Karpas-422 (cell line): Measurements from ENCODE around the gene SERPIND1. TPM values are rescaled to one million over a fixed set of nuclear protein-coding genes. Genes with fewer than 3 reads are reported as not detected.
"Not testable (repeated sequence)": the region's sequence is repeated elsewhere in the genome, so short reads cannot be mapped to it uniquely, and the experiment has no call there.

ENCODE experiments used
- DNase-seq: peaks from one replicate; pipeline ENCODE4 v3.0.0-alpha.2; 2015
- H2AFZ ChIP-seq: fragments of 200-600 bp; sonication (generic); 2 replicates; pipeline ENCODE4 v1.6.1; 2014; ENCODE audit warnings: antibody characterized with exemption, low read length, mixed read lengths
- H3K27ac ChIP-seq: fragments of 200-600 bp; sonication (generic); 2 replicates; pipeline ENCODE4 v1.5.1; 2014; ENCODE audit warnings: mild to moderate bottlenecking, low read length, moderate library complexity
- H3K27me3 ChIP-seq: fragments of 200-600 bp; sonication (generic); 2 replicates; pipeline ENCODE4 v1.6.1; 2014; ENCODE audit warnings: low read length, mixed read lengths
- H3K36me3 ChIP-seq: fragments of 200-600 bp; sonication (generic); 2 replicates; pipeline ENCODE4 v1.6.1; 2014; ENCODE audit warnings: low read length, mixed read lengths; ENCODE audit not compliant: insufficient read depth
- H3K4me1 ChIP-seq: fragments of 200-600 bp; sonication (generic); 2 replicates; pipeline ENCODE4 v1.6.1; 2014; ENCODE audit warnings: mild to moderate bottlenecking, low read length, mixed read lengths
- H3K4me2 ChIP-seq: fragments of 200-600 bp; sonication (generic); 2 replicates; pipeline ENCODE4 v1.6.1; 2014; ENCODE audit warnings: low read length, low read depth, mild to moderate bottlenecking; ENCODE audit not compliant: poor library complexity, severe bottlenecking
- H3K4me3 ChIP-seq: fragments of 200-600 bp; sonication (generic); 2 replicates; pipeline ENCODE4 v1.5.1; 2014; ENCODE audit warnings: mild to moderate bottlenecking, antibody characterized with exemption, low read length, mixed read lengths
- H3K79me2 ChIP-seq: fragments of 200-600 bp; sonication (generic); 2 replicates; pipeline ENCODE4 v1.6.1; 2014; ENCODE audit warnings: mild to moderate bottlenecking, low read length, mixed read lengths
- H3K9ac ChIP-seq: fragments of 200-600 bp; sonication (generic); 2 replicates; pipeline ENCODE4 v1.6.0; 2014; ENCODE audit warnings: low read length
- H3K9me2 ChIP-seq: fragments of 200-600 bp; sonication (generic), shearing (Covaris generic); replicated peaks from 2 replicates; pipeline ENCODE4 v1.6.0; 2014; ENCODE audit warnings: mild to moderate bottlenecking, low read length, moderate library complexity; ENCODE audit not compliant: insufficient read depth
- H3K9me3 ChIP-seq: fragments of 300-700, 200-600 bp; sonication (generic); 2 replicates; pipeline ENCODE4 v1.6.1; 2014; ENCODE audit warnings: low read length, mixed read lengths
- H4K20me1 ChIP-seq: fragments of 200-600 bp; sonication (generic); 2 replicates; pipeline ENCODE4 v1.6.1; 2014; ENCODE audit warnings: mild to moderate bottlenecking, antibody characterized with exemption, low read length, low read depth; ENCODE audit not compliant: insufficient read depth
- total RNA-seq: library from RNA; depleted of rRNA; stranded (reverse); fragments of >200 nt; shearing (Covaris generic); gene quantifications from 2 replicates; pipeline ENCODE4 v1.2.3, GENCODE V29; 2014; ENCODE audit warnings: low replicate concordance; rRNA removed

Gene SERPIND1
- not detected in 2 replicates for total RNA-seq

DNA sequence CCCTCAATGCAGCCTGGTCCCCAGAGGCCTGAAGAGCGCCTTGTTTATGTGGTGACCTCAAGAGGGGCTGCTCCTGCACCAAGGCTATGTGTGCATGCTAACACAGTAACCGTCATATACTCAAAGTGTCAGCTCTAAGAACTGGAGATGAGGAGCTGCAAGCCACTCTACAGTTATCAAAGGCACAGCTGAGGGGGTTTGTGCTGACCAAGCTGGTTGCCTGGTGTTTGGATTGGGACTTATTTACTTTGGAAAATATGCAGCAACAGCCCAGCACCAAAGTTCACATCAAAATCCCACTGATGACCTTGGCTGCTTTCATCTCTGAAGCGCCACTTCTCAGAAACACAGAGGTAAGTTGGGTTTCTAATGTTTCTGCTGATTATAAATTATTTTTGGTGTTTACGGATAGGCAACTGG, at the start of gene SERPIND1:
Gene SERPIND1 (plus strand): TSS at position 321 of the 420 bp plus-strand sequence. CDS start 5,200 bp downstream, outside the sequence.
- Histone ChIP-seq H3K79me2 (no peaks in the 10 kb centered on the region), H3K27me3 (no peaks in the 10 kb centered on the region), H3K4me1 (peaks cover 7% of the 10 kb centered on the region), H3K4me2 (no peak within 1 kb of the TSS), H3K36me3 (no peaks in the 10 kb centered on the region), H3K27ac (no peak within 1 kb of the TSS), H3K9me3 (no peaks in the 10 kb centered on the region), H3K9ac (no peak within 1 kb of the TSS), H3K4me3 (no peak within 1 kb of the TSS), H3K9me2 (no peaks in the 10 kb centered on the region), H4K20me1 (no peaks in the 10 kb centered on the region), H2AFZ (no peak within 1 kb of the TSS)
- no peak for DNase-seq

DNA sequence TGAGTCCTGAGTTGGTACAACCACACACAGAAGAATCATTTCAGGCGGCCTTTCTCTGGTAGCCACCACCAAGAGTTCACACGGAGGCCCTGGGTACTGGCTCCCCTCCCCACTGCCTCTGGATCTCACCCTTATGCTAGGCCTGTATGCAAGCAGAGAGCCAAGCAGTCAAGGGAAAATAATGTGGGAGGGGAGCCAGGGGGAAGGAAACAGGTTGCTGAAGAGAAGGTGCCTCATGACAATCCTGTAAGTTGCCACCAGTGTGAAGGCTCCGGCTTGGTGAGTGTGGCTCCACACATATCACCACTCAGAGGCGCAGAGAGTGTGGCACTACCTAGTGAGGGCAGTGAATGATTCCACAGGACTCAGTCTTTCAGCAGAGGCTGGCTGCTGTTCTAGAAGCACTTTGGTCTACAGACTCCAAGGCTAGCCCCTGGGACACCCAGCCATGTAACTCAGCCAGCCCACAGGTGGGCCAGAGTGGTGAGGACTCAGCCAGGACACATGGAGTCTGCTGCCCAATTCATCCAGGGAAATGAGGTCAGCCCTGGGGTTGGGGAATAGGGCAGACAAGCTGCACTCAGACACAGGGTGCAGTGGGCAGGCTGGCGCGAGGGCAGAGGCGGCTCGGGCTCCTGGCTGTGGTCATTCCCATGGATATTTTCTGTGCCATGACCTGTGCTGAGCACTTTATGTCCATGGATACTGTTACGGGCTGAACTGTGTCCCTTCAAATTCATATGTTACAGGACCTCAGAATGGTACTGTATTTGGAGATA, 49.0 kb upstream of the SERPIND1 start:
- Histone ChIP-seq H3K36me3 (0 out of 2 replicates have a peak, but pooled peaks cover 4% of the 10 kb centered on the region), H3K9ac (no peak overlapping the region), H3K4me1 (no peaks in the 10 kb centered on the region), H3K27me3 (no peaks in the 10 kb centered on the region), H3K27ac (no peak overlapping the region), H3K9me2 (no peaks in the 10 kb centered on the region), H3K4me2 (no peak overlapping the region), H3K4me3 (no peak overlapping the region), H3K79me2 (no peaks in the 10 kb centered on the region), H3K9me3 (no peaks in the 10 kb centered on the region), H4K20me1 (no peaks in the 10 kb centered on the region), H2AFZ (no peak overlapping the region)
- no peak for DNase-seq

GRCh38 chr22:20725987-20726558, 47.8 kb upstream of the SERPIND1 start:
- no peak for DNase-seq
- no peaks in the 10 kb centered on the region for H4K20me1 ChIP-seq
- H3K27me3 ChIP-seq: no peaks in the 10 kb centered on the region
- H3K9me2 ChIP-seq: no peaks in the 10 kb centered on the region
- H3K4me2 ChIP-seq: no peak overlapping the region
- H2AFZ ChIP-seq: no peak overlapping the region
- 0 out of 2 replicates have a peak, but pooled peaks cover 4% of the 10 kb centered on the region for H3K36me3 ChIP-seq
- no peak overlapping the region for H3K4me3 ChIP-seq
- H3K9ac ChIP-seq: no peak overlapping the region
- no peaks in the 10 kb centered on the region for H3K4me1 ChIP-seq
- H3K79me2 ChIP-seq: no peaks in the 10 kb centered on the region
- H3K9me3 ChIP-seq: no peaks in the 10 kb centered on the region
- H3K27ac ChIP-seq: no peak overlapping the region

DNA sequence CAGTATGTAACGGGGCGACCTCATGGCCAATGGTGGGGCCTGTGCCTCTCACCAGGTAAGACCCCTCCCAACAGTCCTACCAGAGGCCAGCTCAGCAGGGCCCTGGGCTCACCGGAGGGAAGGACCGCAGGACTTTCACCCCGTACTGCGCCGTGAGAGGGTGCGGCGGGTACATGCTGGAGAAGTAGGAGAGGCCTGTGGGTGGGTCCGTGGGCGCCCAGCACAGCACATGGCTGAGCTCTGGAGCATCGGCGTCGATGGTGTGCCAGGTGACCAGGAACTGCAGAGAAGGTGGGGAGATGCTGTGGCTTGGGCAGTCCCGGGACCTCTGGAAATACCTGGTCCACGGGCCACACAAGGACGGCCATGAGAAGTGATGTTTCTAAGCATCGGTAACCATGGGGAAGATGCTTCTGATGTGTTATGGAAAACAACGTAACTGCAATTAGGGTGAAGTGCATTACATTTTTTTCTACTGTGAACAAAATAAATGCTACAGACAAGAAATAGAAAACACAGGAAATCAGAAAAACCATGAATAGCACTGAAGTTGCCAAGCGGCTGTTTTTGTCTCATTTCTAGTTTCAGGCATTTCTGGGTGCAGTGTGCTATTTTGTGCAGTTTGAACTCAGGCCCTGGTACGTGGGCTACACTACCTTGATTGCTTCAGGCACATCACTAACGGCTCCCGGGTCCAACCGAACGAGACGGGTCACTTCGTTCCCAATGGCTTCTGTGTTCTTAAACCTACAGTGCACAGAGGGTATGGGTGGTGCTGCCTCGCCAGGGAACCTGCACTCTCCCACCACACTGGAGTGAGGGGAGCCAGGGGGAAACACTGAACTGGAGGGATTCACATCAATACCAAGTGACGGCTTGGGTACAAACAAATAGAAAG, 46.5 kb upstream of the SERPIND1 start:
- Histone ChIP-seq H3K79me2 (no peaks in the 10 kb centered on the region), H3K36me3 (0 out of 2 replicates have a peak, but pooled peaks cover 4% of the 10 kb centered on the region), H3K9ac (no peak overlapping the region), H3K9me3 (no peaks in the 10 kb centered on the region), H4K20me1 (no peaks in the 10 kb centered on the region), H3K27me3 (no peaks in the 10 kb centered on the region), H3K4me2 (no peak overlapping the region), H3K4me3 (no peak overlapping the region), H3K27ac (no peak overlapping the region), H3K9me2 (no peaks in the 10 kb centered on the region), H2AFZ (no peak overlapping the region), H3K4me1 (no peaks in the 10 kb centered on the region)
- no peak for DNase-seq

- H3K4me3 ChIP-seq: no peak overlapping the region
- no peak overlapping the region for H3K9ac ChIP-seq
- H3K4me1 ChIP-seq: no peaks in the 10 kb centered on the region
- H3K4me2 ChIP-seq: no peak overlapping the region
- no peak overlapping the region for H3K27ac ChIP-seq
- H3K36me3 ChIP-seq: 0 out of 2 replicates have a peak, but pooled peaks cover 4% of the 10 kb centered on the region
- H3K9me2 ChIP-seq: no peaks in the 10 kb centered on the region
- no peaks in the 10 kb centered on the region for H4K20me1 ChIP-seq
- no peak overlapping the region for H2AFZ ChIP-seq
- no peaks in the 10 kb centered on the region for H3K9me3 ChIP-seq
- no peak for DNase-seq
- H3K79me2 ChIP-seq: no peaks in the 10 kb centered on the region
- H3K27me3 ChIP-seq: no peaks in the 10 kb centered on the region
These were observed 45.3 kb upstream of the SERPIND1 start for GRCh38 chr22:20728523-20729190.

GRCh38 chr22:20729194-20729593, 44.7 kb upstream of the SERPIND1 start:
- no peaks in the 10 kb centered on the region for H3K9me3 ChIP-seq
- H2AFZ ChIP-seq: no peak overlapping the region
- H3K9ac ChIP-seq: no peak overlapping the region
- no peak overlapping the region for H3K4me2 ChIP-seq
- H3K4me3 ChIP-seq: no peak overlapping the region
- no peak overlapping the region for H3K27ac ChIP-seq
- no peaks in the 10 kb centered on the region for H3K4me1 ChIP-seq
- no peak for DNase-seq
- H3K9me2 ChIP-seq: no peaks in the 10 kb centered on the region
- H4K20me1 ChIP-seq: no peaks in the 10 kb centered on the region
- H3K27me3 ChIP-seq: no peaks in the 10 kb centered on the region
- no peaks in the 10 kb centered on the region for H3K79me2 ChIP-seq
- 0 out of 2 replicates have a peak, but pooled peaks cover 4% of the 10 kb centered on the region for H3K36me3 ChIP-seq

DNA sequence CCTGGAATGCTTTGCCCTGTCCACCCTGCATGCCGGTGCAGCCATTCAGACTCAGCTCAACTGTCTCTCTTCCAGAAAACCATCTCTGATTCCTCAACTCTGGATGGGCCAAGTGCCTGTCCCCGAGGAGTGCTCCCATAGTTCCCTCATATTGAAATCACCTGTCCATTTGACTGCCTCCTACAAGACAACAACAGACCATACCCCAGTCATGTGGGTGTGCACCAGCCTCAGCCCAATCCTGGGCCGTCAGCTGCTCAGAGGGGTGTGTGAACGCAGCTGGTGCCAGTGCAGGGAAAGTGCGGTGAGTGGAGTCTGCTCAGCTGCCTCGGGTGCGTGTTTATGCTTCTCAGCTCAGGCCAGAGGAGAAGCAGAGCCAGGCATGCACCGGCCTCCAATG, 41.5 kb upstream of the SERPIND1 start:
- H2AFZ ChIP-seq, H3K4me3 ChIP-seq, H3K9me3 ChIP-seq, H3K27me3 ChIP-seq, H3K79me2 ChIP-seq, H3K36me3 ChIP-seq, H3K4me1 ChIP-seq, H3K9me2 ChIP-seq, H3K4me2 ChIP-seq, H4K20me1 ChIP-seq, H3K27ac ChIP-seq, H3K9ac ChIP-seq, DNase-seq: not testable (repeated sequence)
